ENCODE data around the gene CAP2.

GRCh38 chr6:17454316-17455005 is 61.1 kb downstream of the CAP2 start:
- TF ChIP-seq CTCF (IDR thresholded peaks at IDR 0.05), result no peak
- no peak for TF ChIP-seq POLR2AphosphoS5 (IDR thresholded peaks at IDR 0.05)
- TF ChIP-seq POLR2A (IDR thresholded peaks at IDR 0.05), result no peak
- no peak for TF ChIP-seq EP300 (IDR thresholded peaks at IDR 0.05)

All from suprapubic skin (tissue), 4 donors.